ENCODE results near the gene TCF7. TPM values are rescaled to one million over a fixed set of nuclear protein-coding genes. Genes with fewer than 3 reads are reported as not detected.
A peak's percentile ranks its signal among the peaks of the same experiment; 100 is the strongest.

Gene TCF7
- polyA plus RNA-seq (ENCODE audit: insufficient read length in 4 of 4): 10 to 100 TPM in 3 of 4 donors, 1 to 10 TPM in 1; 3.6 to 17.2 (median 12.9) TPM

- peak; percentile 44 to 70 (median 64) for DNase-seq (ENCODE audit: low read depth in 4 of 4, low spot score in 3 of 4)
Measured at GRCh38 chr5:134113902-134114875, at the start of gene TCF7. TCF7 (plus strand) TSS chr5:134114681; CDS start chr5:134114907, 226 bp downstream.

- no peak for DNase-seq (ENCODE audit: low read depth in 4 of 4, low spot score in 3 of 4)
Measured at GRCh38 chr5:134069553-134069952, 44.9 kb upstream of the TCF7 start.

- DNase-seq (ENCODE audit: low read depth in 4 of 4, low spot score in 3 of 4): no peak
Measured at GRCh38 chr5:134070725-134071613, 43.5 kb upstream of the TCF7 start.

- no peak for DNase-seq (ENCODE audit: low read depth in 4 of 4, low spot score in 3 of 4)
Measured at GRCh38 chr5:134071614-134072207, 42.8 kb upstream of the TCF7 start.

GRCh38 chr5:134072471-134073210 is 41.8 kb upstream of the TCF7 start:
- DNase-seq (ENCODE audit: low read depth in 4 of 4, low spot score in 3 of 4): no peak

GRCh38 chr5:134073404-134073803 is 41.1 kb upstream of the TCF7 start:
- DNase-seq (ENCODE audit: low read depth in 4 of 4, low spot score in 3 of 4): no peak

GRCh38 chr5:134075102-134075501 is 39.4 kb upstream of the TCF7 start:
- DNase-seq (ENCODE audit: low read depth in 4 of 4, low spot score in 3 of 4): no peak

- DNase-seq (ENCODE audit: low read depth in 4 of 4, low spot score in 3 of 4): no peak
Measured at GRCh38 chr5:134077926-134078580, 36.4 kb upstream of the TCF7 start.

GRCh38 chr5:134079748-134080581 is 34.5 kb upstream of the TCF7 start:
- DNase-seq (ENCODE audit: low read depth in 4 of 4, low spot score in 3 of 4): no peak

- no peak for DNase-seq (ENCODE audit: low read depth in 4 of 4, low spot score in 3 of 4)
Measured at GRCh38 chr5:134082264-134082992, 32.1 kb upstream of the TCF7 start.

GRCh38 chr5:134083517-134083916 is 31.0 kb upstream of the TCF7 start:
- no peak for DNase-seq (ENCODE audit: low read depth in 4 of 4, low spot score in 3 of 4)

- DNase-seq (ENCODE audit: low read depth in 4 of 4, low spot score in 3 of 4): no peak
Measured at GRCh38 chr5:134084022-134084565, 30.4 kb upstream of the TCF7 start.

GRCh38 chr5:134084570-134084969 is 29.9 kb upstream of the TCF7 start:
- no peak for DNase-seq (ENCODE audit: low read depth in 4 of 4, low spot score in 3 of 4)

GRCh38 chr5:134085411-134085810 is 29.1 kb upstream of the TCF7 start:
- no peak for DNase-seq (ENCODE audit: low read depth in 4 of 4, low spot score in 3 of 4)

- DNase-seq (ENCODE audit: low read depth in 4 of 4, low spot score in 3 of 4): no peak
Measured at GRCh38 chr5:134086225-134086942, 28.1 kb upstream of the TCF7 start.

- DNase-seq (ENCODE audit: low read depth in 4 of 4, low spot score in 3 of 4): no peak
Measured at GRCh38 chr5:134086943-134087305, 27.6 kb upstream of the TCF7 start.

- DNase-seq (ENCODE audit: low read depth in 4 of 4, low spot score in 3 of 4): no peak
Measured at GRCh38 chr5:134088291-134088690, 26.2 kb upstream of the TCF7 start.
